CMK (cell line): ENCODE results near the gene METTL9.
"Not testable (repeated sequence)": the region's sequence is repeated elsewhere in the genome, so short reads cannot be mapped to it uniquely, and the experiment has no call there.

Source experiments
- DNase-seq: peaks from one replicate; pipeline ENCODE4 v3.0.0-alpha.2; 2010; ENCODE audit warnings: low read depth

METTL9 gene

DNA sequence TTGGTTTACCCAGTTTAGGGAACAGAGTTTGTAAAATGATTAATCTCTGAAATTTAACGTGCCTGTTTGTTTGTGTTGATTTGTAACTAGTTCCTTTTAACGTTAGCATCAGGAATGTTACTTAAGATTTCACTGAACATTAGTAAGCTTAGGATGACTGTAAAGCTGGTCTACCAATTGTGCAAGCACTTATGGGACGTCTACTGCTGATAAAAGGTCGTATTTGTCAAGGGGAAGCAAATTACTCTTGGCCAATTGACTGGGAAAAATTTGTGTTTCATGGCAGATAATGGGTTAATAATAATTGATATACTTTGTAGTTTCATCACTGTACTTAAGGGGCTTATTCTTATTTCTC, 11.8 kb downstream of the METTL9 start:
- no peak for DNase-seq

- DNase-seq, result no peak
Measured at GRCh38 chr16:21611556-21612384, 12.4 kb downstream of the METTL9 start.

GRCh38 chr16:21613361-21613760, 14.0 kb downstream of the METTL9 start:
- DNase-seq, result no peak

- no peak for DNase-seq
Measured at GRCh38 chr16:21613781-21614180, 14.4 kb downstream of the METTL9 start.

- DNase-seq, result no peak
Measured at GRCh38 chr16:21614896-21615295, 15.5 kb downstream of the METTL9 start.

- DNase-seq, result no peak
Measured at GRCh38 chr16:21617607-21618006, 18.2 kb downstream of the METTL9 start.

GRCh38 chr16:21618281-21618680, 18.9 kb downstream of the METTL9 start:
- DNase-seq, result no peak

- no peak for DNase-seq
Measured at GRCh38 chr16:21619765-21620425, 20.5 kb downstream of the METTL9 start.

DNA sequence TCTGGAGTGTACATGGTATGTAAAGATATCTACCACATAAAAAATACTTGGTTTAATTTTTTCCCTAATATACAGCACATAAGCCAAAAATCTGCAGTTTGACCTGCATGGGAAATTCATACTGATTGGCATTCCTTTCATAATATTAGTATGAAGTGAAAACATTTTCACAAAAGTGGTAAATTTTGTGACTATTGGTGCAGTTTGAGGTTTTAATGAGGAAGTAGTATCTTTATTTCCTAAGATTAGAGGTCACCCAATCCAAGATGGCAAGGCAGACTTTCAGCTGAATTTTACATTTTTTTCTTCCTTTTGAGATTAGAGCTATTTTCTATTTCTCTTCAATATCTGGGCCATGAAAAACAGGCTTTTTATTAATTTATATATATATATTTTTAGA, 21.2 kb downstream of the METTL9 start:
- no peak for DNase-seq

GRCh38 chr16:21622545-21622944, 23.2 kb downstream of the METTL9 start:
- no peak for DNase-seq

- DNase-seq, result no peak
Measured at GRCh38 chr16:21625026-21625425, 25.6 kb downstream of the METTL9 start.

- DNase-seq, result no peak
Measured at GRCh38 chr16:21626659-21627277, 27.4 kb downstream of the METTL9 start.

DNA sequence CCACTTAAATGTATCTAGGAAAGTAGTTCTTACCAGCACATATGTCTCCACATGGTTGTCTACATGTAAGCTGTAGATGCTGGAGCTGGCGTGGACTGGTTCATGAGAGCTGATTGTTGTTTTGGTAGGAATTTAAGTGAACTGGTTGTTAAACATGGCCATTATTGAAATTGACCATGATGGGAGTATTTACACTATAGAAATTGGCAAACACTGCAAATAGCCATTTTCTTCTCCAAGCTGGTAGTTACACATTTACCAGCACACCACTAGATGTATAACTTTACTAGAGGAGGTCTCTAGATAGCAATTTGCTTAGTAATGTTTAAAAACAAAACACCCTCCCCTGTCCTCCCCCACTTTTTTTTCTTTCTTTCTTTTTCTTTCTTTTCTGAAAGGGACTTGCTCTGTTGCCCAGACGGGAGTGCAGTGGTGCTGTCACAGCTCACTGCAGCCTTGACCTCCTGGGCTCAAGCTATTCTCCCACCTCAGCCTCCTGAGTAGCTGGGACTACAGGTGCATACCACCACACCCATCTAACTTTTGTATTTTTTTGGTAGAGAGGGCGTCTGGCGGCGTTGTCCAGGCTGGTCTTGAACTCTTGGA, 28.8 kb downstream of the METTL9 start:
- no peak for DNase-seq

GRCh38 chr16:21628772-21629171, 29.4 kb downstream of the METTL9 start:
- no peak for DNase-seq

GRCh38 chr16:21629616-21630539, 30.5 kb downstream of the METTL9 start:
- DNase-seq, result not testable (repeated sequence)

DNA sequence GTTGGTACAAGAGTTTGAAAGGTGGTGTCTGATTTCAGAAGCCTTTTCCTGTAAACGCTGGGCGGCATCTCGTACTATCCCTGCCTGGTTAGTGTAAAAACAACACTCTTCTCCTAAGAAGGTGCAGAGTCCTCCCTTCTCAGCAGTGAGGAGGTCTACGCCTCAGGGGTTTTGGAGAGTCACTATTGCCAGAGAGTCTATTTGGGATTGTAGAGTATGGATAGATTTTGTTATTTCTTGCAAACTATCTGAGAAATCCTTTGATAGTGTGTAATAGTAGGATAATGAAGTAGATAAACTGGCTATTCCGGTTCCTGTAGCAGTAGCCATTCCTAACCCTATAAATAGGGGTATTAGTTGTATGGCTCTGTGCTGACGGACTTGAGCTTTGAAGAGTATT, 31.5 kb downstream of the METTL9 start:
- not testable (repeated sequence) for DNase-seq

DNA sequence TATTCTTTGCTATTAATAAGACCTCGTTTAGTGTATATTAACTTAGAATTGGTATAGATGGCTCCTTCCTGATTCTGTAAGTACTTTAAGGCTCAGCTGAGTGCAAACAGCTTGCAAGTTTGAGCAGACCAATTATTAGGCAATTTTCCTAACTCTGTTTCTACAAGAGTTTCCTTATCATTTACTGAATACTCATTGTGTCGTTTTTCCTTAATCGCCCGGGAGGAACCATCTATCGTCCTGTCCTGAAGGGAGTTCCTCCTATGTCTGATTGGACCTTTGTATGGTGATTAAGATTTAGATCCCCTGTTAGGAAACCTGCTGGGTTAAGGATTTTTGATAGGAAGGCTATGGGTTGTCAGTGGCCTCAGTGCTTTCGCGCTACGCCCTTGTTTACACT, 32.0 kb downstream of the METTL9 start:
- DNase-seq, result not testable (repeated sequence)

- not testable (repeated sequence) for DNase-seq
Measured at GRCh38 chr16:21631951-21632575, 32.7 kb downstream of the METTL9 start.

- no peak for DNase-seq
Measured at GRCh38 chr16:21634216-21634615, 34.8 kb downstream of the METTL9 start.

DNA sequence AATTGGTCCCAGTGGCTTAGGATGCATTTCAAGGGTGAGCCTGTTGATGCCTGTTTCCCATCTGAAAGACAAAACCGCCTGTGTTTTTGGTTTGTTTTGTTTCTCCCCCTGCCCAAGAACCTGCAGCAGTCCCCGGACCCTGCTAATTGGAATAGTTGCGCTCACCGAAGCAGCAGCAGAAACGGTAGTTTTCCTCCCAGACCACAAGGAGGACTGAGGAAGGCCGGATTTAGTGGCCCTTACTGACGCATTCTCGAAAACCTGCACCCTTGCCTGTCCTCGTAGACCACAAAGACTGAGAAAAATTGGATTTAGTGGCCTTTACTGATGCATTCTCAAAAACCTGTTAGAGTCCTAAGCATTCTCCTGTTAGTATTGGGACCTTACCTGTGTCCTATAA, 36.3 kb downstream of the METTL9 start:
- not testable (repeated sequence) for DNase-seq
